Measurements from ENCODE around the gene CABS1. TPM values are rescaled to one million over a fixed set of nuclear protein-coding genes. Genes with fewer than 3 reads are reported as not detected.

CABS1 gene
- total RNA-seq, 2 experiments from 2014 or later: not detected

GRCh38 chr4:70336043-70336442 lies 1.3 kb downstream of the CABS1 start:
- no peaks in the 10 kb centered on the region for H3K9me3 Mint-ChIP-seq (ENCODE audit: low read depth)
- no peaks in the 10 kb centered on the region for H3K27me3 Mint-ChIP-seq
- POLR2A ChIA-PET: no interaction called here
- intact Hi-C loops (cut with DNase I, micrococcal nuclease): no loop called here
- H3K36me3 Mint-ChIP-seq (ENCODE audit: low read depth): no peaks in the 10 kb centered on the region
- no peak overlapping the region for H3K27ac Mint-ChIP-seq
- CTCF ChIA-PET: no interaction called here
- no peaks in the 10 kb centered on the region for H3K4me1 Mint-ChIP-seq
- ATAC-seq (no peak), DNase-seq (no peak)
- H3K4me3 Mint-ChIP-seq: no peak overlapping the region

- intact Hi-C loops (cut with DNase I, micrococcal nuclease): no loop called here
- Mint-ChIP-seq H3K27ac (no peak overlapping the region), H3K4me1 (no peaks in the 10 kb centered on the region), H3K36me3 (ENCODE audit: low read depth) (no peaks in the 10 kb centered on the region), H3K27me3 (no peaks in the 10 kb centered on the region), H3K9me3 (ENCODE audit: low read depth) (no peaks in the 10 kb centered on the region), H3K4me3 (no peak overlapping the region)
- POLR2A ChIA-PET: no interaction called here
- ATAC-seq: no peak
- DNase-seq: no peak
- CTCF ChIA-PET: no interaction called here
Measured at GRCh38 chr4:70337886-70338420, 3.2 kb downstream of the CABS1 start.

- ATAC-seq (no peak), DNase-seq (no peak)
- ChIA-PET CTCF (no interaction called here), POLR2A (no interaction called here)
- Mint-ChIP-seq H3K4me1 (no peaks in the 10 kb centered on the region), H3K9me3 (ENCODE audit: low read depth) (no peaks in the 10 kb centered on the region), H3K27me3 (no peaks in the 10 kb centered on the region), H3K27ac (no peak overlapping the region), H3K4me3 (no peak overlapping the region), H3K36me3 (ENCODE audit: low read depth) (no peaks in the 10 kb centered on the region)
- intact Hi-C loops (cut with DNase I, micrococcal nuclease): no loop called here
Measured at GRCh38 chr4:70356185-70356584, 21.4 kb downstream of the CABS1 start.

GRCh38 chr4:70359115-70359661 lies 24.4 kb downstream of the CABS1 start:
- Mint-ChIP-seq H3K36me3 (ENCODE audit: low read depth) (no peaks in the 10 kb centered on the region), H3K27ac (no peak overlapping the region), H3K9me3 (ENCODE audit: low read depth) (no peaks in the 10 kb centered on the region), H3K4me1 (no peaks in the 10 kb centered on the region), H3K4me3 (no peak overlapping the region), H3K27me3 (no peaks in the 10 kb centered on the region)
- no peak for ATAC-seq
- intact Hi-C loops (cut with DNase I, micrococcal nuclease): no loop called here
- ChIA-PET POLR2A (no interaction called here), CTCF (no interaction called here)
- no peak for DNase-seq

- Mint-ChIP-seq H3K27me3 (no peaks in the 10 kb centered on the region), H3K4me3 (no peak within 1 kb of the TSS), H3K36me3 (ENCODE audit: low read depth) (no peaks in the 10 kb centered on the region), H3K27ac (no peak within 1 kb of the TSS), H3K4me1 (no peaks in the 10 kb centered on the region), H3K9me3 (ENCODE audit: low read depth) (no peaks in the 10 kb centered on the region)
- ATAC-seq: no peak
- intact Hi-C loops (cut with DNase I, micrococcal nuclease): no loop called here
- CTCF ChIA-PET: no interaction called here
- POLR2A ChIA-PET: no interaction called here
- no peak for DNase-seq
Measured at GRCh38 chr4:70360460-70360859, 25.7 kb downstream of the CABS1 start, which contains the start of gene SMR3A. Gene SMR3A, plus strand, starts transcription at chr4:70360760. Its CDS starts 1,356 bp downstream, at chr4:70362116.

DNA sequence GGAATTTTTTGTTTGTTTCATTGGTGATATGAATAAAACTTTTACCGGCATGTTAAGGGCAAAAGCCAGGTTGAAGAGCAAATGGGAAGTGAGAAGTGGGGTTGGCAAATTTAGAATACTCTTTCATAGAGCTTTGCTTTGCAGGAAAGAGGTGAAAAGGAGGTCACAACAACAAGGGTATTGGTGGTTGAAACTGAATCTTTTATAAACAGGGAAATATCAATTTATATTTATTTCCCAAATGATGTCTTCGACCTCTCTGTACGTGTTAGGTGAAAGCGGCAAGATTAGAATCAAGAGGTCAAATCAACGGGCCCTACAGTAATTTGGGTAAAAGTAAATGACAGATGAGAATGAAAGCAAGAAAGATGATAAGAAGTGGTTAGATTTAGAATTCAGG lies 29.2 kb downstream of the CABS1 start:
- H3K36me3 Mint-ChIP-seq (ENCODE audit: low read depth): no peaks in the 10 kb centered on the region
- ChIA-PET POLR2A (no interaction called here), CTCF (no interaction called here)
- no peaks in the 10 kb centered on the region for H3K27me3 Mint-ChIP-seq
- H3K4me1 Mint-ChIP-seq: no peaks in the 10 kb centered on the region
- ATAC-seq: no peak
- DNase-seq: no peak
- no peaks in the 10 kb centered on the region for H3K9me3 Mint-ChIP-seq (ENCODE audit: low read depth)
- no peak overlapping the region for H3K27ac Mint-ChIP-seq
- no peak overlapping the region for H3K4me3 Mint-ChIP-seq
- intact Hi-C loops (cut with DNase I, micrococcal nuclease): no loop called here

DNA sequence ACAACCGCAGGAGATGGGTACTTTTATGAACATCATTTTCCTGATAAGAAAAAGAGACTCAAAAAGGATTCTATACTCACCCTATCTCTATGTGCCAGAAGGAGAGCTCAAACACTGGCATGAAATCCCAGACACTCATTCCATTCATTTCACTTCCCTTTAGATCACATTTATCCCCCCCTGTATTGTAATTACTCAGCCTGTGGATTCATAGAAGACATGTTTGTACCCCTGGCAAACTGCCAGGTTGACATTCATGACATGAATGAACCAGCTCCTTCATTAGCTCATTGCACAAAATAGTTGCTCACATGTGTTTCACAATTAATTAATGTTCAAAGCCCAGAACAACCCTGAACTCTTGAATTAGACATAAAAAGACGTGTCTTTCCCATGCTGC lies 30.7 kb downstream of the CABS1 start:
- ChIA-PET POLR2A (no interaction called here), CTCF (no interaction called here)
- H3K4me3 Mint-ChIP-seq: no peak overlapping the region
- H3K4me1 Mint-ChIP-seq: no peaks in the 10 kb centered on the region
- DNase-seq: no peak
- intact Hi-C loops (cut with DNase I, micrococcal nuclease): no loop called here
- ATAC-seq: no peak
- no peaks in the 10 kb centered on the region for H3K9me3 Mint-ChIP-seq (ENCODE audit: low read depth)
- H3K36me3 Mint-ChIP-seq (ENCODE audit: low read depth): no peaks in the 10 kb centered on the region
- no peaks in the 10 kb centered on the region for H3K27me3 Mint-ChIP-seq
- H3K27ac Mint-ChIP-seq: no peak overlapping the region

DNA sequence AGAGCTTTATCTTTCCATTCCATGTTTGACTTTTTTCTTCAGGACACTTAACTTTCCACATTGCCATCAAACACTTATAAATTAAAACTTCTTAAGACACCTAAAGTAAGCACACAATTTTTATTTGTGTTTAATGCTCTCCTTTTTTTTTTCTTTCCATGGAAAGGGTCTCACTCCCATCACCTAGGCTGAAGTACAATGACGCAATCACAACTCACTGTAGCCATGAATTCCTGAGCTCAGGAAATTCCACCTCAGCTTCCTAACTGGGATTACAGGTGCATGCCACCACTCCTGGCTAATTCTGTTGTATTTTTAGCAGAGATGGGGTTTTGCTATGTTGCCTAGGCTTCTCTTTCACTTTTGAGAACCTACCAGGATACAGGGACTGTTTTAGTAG lies 33.0 kb downstream of the CABS1 start:
- ChIA-PET POLR2A (no interaction called here), CTCF (no interaction called here)
- H3K27me3 Mint-ChIP-seq: no peaks in the 10 kb centered on the region
- no peaks in the 10 kb centered on the region for H3K9me3 Mint-ChIP-seq (ENCODE audit: low read depth)
- no peaks in the 10 kb centered on the region for H3K36me3 Mint-ChIP-seq (ENCODE audit: low read depth)
- DNase-seq (no peak), ATAC-seq (no peak)
- intact Hi-C loops (cut with DNase I, micrococcal nuclease): no loop called here
- no peaks in the 10 kb centered on the region for H3K4me1 Mint-ChIP-seq
- H3K4me3 Mint-ChIP-seq: no peak overlapping the region
- no peak overlapping the region for H3K27ac Mint-ChIP-seq

DNA sequence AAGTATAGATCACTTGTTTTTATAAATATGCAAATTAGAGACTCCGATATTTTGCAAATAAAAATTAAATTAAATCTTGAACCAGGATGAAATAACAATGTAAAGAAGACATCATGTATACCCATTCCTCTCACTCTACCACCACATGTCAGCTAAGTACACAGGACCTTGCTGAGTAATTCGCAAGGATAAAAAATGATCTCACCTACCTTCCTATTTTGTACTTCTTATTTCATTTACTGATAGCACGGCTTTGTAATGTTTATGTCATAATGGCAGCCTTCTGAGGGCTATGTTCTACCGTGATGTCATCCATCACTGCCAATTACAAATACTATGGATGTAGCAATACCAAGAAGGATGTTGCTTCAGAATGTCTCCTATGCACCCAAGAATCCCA lies 37.2 kb downstream of the CABS1 start:
- no peak for ATAC-seq
- intact Hi-C loops (cut with DNase I, micrococcal nuclease): no loop called here
- ChIA-PET CTCF (no interaction called here), POLR2A (no interaction called here)
- Mint-ChIP-seq H3K4me1 (no peaks in the 10 kb centered on the region), H3K27ac (no peak overlapping the region), H3K27me3 (no peaks in the 10 kb centered on the region), H3K9me3 (ENCODE audit: low read depth) (no peaks in the 10 kb centered on the region), H3K36me3 (ENCODE audit: low read depth) (no peaks in the 10 kb centered on the region), H3K4me3 (no peak overlapping the region)
- DNase-seq: no peak

DNA sequence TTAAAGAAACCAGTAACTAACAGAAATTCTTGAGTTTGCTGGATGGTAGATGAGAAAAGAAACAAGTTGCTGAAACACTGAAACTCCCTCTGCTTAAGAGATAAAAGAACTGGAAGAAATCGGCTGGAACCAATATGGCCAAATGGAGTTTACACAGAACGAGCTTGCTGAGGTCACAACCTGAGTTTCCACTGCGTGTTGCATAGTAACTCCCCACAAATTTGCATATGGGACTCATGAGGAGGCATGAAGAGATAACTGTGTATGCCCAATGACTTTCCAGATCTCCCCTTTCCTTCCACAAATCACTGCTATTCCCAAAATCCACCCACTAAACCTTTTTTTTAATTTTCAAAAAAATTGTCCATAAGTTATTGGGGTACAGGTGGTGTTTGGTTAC lies 38.0 kb downstream of the CABS1 start:
- POLR2A ChIA-PET: no interaction called here
- H3K27ac Mint-ChIP-seq: no peak overlapping the region
- no peaks in the 10 kb centered on the region for H3K27me3 Mint-ChIP-seq
- intact Hi-C loops (cut with DNase I, micrococcal nuclease): no loop called here
- no peak for DNase-seq
- no peaks in the 10 kb centered on the region for H3K36me3 Mint-ChIP-seq (ENCODE audit: low read depth)
- H3K9me3 Mint-ChIP-seq (ENCODE audit: low read depth): no peaks in the 10 kb centered on the region
- CTCF ChIA-PET: no interaction called here
- no peaks in the 10 kb centered on the region for H3K4me1 Mint-ChIP-seq
- H3K4me3 Mint-ChIP-seq: no peak overlapping the region
- ATAC-seq: no peak

- ChIA-PET CTCF (no interaction called here), POLR2A (no interaction called here)
- no peak for DNase-seq
- no peak overlapping the region for H3K27ac Mint-ChIP-seq
- H3K4me1 Mint-ChIP-seq: no peaks in the 10 kb centered on the region
- ATAC-seq: no peak
- H3K4me3 Mint-ChIP-seq: no peak overlapping the region
- H3K9me3 Mint-ChIP-seq (ENCODE audit: low read depth): no peaks in the 10 kb centered on the region
- H3K27me3 Mint-ChIP-seq: no peaks in the 10 kb centered on the region
- no peaks in the 10 kb centered on the region for H3K36me3 Mint-ChIP-seq (ENCODE audit: low read depth)
- intact Hi-C loops (cut with DNase I, micrococcal nuclease): no loop called here
Measured at GRCh38 chr4:70380578-70380977, 45.8 kb downstream of the CABS1 start.

GRCh38 chr4:70382691-70383181 lies 48.0 kb downstream of the CABS1 start, which contains the start of gene SMR3B:
Gene SMR3B, plus strand, starts transcription at chr4:70383131. Its CDS starts 1,380 bp downstream, at chr4:70384511.
- Mint-ChIP-seq H3K4me3 (no peak within 1 kb of the TSS), H3K27ac (no peak within 1 kb of the TSS), H3K36me3 (ENCODE audit: low read depth) (no peaks in the 10 kb centered on the region), H3K9me3 (ENCODE audit: low read depth) (no peaks in the 10 kb centered on the region), H3K4me1 (no peaks in the 10 kb centered on the region), H3K27me3 (no peaks in the 10 kb centered on the region)
- DNase-seq (no peak), ATAC-seq (no peak)
- ChIA-PET POLR2A (no interaction called here), CTCF (no interaction called here)
- intact Hi-C loops (cut with DNase I, micrococcal nuclease): no loop called here

Data from activated CD4-positive, alpha-beta T cell treated with anti-CD3 and anti-CD28 coated beads for 36 hours (primary cell).